ENCODE data around the gene TINAG. TPM values are rescaled to one million over a fixed set of nuclear protein-coding genes. Genes with fewer than 3 reads are reported as not detected.

The TINAG gene
- not detected in 5 replicates for total RNA-seq (2022; extraction: Qiagen RNA extraction; ENCODE audit: low read depth)

DNA sequence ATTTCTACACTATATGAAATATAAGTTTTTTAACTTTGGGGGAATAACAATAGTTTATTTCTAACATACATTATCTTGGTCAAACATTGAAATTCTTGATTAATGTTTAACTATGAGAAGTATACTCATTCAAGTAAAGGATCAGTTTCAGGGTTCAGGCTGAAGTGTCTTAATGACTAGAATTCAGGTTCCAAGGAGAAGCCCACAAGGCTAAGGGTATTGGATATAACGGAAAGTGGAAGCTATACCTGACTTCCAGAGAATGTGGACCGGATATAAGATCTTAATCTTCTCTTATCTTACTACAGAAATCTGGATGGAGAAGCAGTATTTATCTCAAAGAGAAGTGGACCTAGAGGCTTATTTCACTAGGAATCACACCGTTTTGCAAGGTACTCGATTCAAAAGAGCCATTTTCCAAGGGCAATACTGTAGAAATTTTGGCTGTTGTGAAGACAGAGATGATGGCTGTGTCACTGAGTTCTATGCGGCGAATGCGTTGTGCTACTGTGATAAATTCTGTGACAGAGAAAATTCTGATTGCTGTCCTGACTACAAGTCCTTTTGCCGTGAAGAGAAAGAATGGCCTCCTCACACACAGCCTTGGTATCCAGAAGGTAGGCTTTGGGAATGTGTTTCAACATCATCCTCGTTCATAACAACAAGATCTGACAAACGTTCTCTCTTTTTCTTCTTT is at the start of gene TINAG:
TINAG (plus strand) TSS at position 153 of the 697 bp plus-strand sequence; CDS start at position 263, 110 bp downstream.

Other genes with a start within 250 kb of the TINAG start
- not detected in 5 replicates for gene MLIP, start 197.0 kb upstream of the TINAG start, total RNA-seq (2022; extraction: Qiagen RNA extraction; ENCODE audit: low read depth)

Measured in A549 treated with RU486 at 1 μM for 4 hours (cell line).